ENCODE results near the gene PEAK1.
"Not testable (repeated sequence)": the region's sequence is repeated elsewhere in the genome, so short reads cannot be mapped to it uniquely, and the experiment has no call there.

The PEAK1 gene

GRCh38 chr15:77296773-77297337, 123.0 kb downstream of the PEAK1 start:
- no peak for DNase-seq

DNA sequence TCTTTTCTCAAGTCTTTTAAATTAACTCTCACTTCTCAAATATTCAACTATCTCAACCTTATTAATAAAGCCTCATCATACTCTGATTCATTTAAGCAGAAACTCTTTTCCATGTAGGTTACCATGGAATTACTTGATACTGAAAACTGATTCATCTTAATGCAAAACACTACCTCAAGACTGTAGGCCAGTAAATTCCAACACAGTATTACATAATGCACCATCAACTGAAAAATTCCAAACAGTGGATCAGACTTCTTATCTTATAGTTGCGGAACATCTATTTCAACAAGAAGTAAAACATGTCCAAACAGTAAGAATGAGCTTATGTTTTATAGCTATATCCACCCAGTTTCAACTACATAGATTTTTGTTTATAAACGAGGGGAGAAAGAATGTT, 124.5 kb downstream of the PEAK1 start:
- no peak for DNase-seq

- DNase-seq: no peak
These were observed 126.8 kb downstream of the PEAK1 start for GRCh38 chr15:77292969-77293558.

- no peak for DNase-seq
These were observed 128.8 kb downstream of the PEAK1 start for GRCh38 chr15:77291107-77291506.

DNA sequence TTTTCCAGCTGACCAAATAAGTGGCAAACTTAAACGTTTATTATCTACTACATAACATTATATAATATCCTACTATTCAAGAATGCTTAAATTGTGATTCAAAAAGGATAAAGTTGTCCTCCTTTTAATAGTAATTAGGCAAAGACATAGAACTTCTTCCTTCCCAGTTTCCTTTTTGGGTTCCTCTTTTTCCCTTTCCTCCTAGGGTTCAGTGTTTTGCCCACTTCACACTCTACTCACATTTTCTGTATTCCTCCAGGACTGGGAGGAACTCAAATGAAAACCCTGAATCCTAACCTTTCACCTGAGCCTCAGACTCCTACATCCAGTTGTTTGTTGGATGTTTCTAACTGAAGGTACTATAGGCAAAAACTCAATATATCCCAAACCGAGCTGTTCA, 132.5 kb downstream of the PEAK1 start:
- DNase-seq: no peak

- DNase-seq: no peak
These were observed 134.6 kb downstream of the PEAK1 start for GRCh38 chr15:77285057-77285997.

- DNase-seq: no peak
These were observed 137.6 kb downstream of the PEAK1 start for GRCh38 chr15:77282333-77282732.

- no peak for DNase-seq
These were observed 143.0 kb downstream of the PEAK1 start for GRCh38 chr15:77276943-77277342.

GRCh38 chr15:77276096-77276495, 143.8 kb downstream of the PEAK1 start:
- DNase-seq: no peak

GRCh38 chr15:77273136-77273535, 146.8 kb downstream of the PEAK1 start:
- DNase-seq: not testable (repeated sequence)

DNA sequence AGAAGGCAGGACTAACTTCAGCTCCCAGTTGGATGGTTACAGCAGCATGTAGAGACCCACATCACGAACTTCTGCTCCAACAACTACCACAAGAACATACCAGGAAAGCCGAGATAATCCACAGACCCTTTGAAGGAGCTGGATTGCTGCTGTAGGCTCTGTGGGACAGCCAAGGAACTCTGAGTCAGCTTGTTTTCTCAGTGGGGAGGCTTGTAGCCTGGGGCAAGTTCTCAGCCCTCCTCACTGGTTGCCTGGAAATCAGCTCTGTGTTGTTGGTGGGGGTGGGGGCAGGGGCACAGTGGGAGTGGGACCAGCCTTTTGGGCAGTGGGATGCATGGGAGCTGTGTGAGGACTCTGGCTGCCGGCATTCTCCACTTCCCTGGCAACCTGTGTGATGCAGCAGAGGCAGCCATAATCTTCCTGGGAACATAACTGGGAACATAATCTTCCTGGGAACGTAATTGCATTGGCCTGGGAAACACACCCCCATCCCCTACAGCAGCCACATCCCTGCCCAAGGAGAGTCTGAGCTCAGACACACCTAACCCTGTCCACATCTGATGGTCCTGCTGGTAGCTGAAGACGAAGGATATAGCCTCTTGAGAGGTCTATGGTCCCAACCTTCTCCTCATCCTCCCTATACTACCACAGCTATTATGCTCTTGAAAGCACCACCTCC, 153.1 kb downstream of the PEAK1 start:
- DNase-seq: no peak

DNA sequence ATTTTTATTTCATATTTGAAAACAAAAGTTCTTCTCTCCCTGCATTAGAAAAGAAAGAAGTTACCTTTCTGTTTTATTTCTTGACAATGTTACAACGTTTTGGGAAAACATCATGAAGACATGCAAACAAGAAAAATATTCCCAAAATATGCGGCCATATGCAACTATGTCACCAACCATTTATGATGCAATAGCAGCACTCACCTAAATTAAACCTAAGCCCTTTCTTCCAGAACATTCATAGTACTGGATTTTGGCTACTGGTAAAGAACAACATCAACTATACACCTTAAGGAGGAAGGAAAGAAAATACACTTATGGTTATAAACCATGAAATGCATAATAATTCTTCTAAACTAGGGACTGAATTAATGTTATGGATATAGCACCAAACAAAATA, 164.5 kb downstream of the PEAK1 start:
- no peak for DNase-seq

DNA sequence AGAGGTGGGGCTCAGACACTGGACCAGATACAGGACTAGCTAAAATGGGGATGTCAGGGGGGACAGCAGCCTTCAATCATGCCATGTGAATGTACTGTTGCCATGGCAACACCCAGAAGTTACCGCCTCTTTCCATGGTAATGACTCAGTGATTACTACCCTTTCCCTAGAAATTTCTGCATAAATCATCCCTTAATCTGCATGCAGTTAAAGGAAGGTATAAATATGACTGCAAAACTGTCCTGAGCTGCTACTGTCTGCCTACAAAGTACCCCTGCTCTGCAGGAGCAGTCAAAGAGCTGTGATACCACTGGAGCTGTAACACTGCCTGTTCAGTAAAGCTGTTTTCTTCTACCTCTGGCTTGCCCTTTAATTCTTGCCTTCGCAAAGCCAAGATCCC, 168.2 kb downstream of the PEAK1 start:
- no peak for DNase-seq

DNA sequence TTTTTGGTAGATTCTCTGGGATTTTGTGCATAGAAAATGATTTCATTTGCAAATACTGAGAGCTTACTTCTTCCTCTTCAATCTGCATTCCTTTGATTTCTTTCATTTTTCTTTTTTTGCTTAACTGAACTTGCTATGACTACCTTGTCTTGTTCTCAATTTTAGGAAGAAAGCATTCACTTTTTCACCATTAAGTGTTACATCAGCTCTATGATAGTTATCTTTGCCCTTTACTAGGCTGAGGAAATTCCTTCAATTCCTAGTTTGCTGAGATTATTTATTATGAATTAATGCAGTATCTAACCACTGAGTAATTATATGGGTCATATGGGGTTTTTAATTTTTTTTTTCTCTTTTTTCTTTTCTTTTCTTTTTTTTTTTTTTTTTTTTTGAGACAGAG, 172.8 kb downstream of the PEAK1 start:
- DNase-seq: no peak

GRCh38 chr15:77243716-77244401, 176.0 kb downstream of the PEAK1 start:
- no peak for DNase-seq

DNA sequence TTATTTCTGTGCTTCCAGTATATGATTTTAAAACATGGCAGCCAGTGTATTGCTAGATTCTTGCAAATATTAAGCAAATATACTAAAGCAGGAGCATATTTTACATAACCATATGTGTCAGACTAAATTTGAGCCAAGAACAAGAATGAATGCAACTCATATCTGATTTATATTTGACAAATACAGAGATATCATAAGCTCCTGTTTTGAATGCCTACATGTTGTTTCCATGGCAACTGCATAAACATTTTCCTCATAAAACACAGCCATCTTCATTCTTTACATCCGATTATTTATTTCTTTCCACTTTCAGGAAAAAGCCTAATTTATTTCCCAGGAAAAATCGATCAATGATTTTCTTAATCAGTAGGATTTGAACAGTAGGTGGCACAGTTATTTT, 176.8 kb downstream of the PEAK1 start:
- no peak for DNase-seq

GRCh38 chr15:77239882-77240608, 179.9 kb downstream of the PEAK1 start:
- DNase-seq: no peak

- no peak for DNase-seq
These were observed 184.3 kb downstream of the PEAK1 start for GRCh38 chr15:77235566-77235965.

- DNase-seq: no peak
These were observed 191.1 kb downstream of the PEAK1 start for GRCh38 chr15:77228828-77229227.

DNA sequence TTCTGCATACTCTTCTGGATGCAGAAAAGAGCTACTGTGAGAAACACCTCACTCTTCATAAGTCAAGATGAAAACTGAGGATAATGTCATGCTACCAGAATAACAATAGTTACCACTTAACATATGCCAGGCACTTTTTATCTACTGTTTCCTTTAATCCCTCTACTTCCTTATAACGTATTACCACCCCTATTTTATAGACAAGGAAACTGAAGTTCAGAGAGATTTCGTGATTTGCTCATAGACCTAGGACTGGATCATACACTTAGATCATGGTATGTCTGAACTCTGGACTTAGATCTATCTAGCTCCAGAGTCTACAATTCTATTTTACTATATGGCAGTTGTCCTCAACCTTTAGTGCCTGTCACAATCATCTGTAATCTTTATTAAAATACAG, 193.3 kb downstream of the PEAK1 start:
- no peak for DNase-seq

GRCh38 chr15:77225646-77226045, 194.3 kb downstream of the PEAK1 start:
- DNase-seq: no peak

DNA sequence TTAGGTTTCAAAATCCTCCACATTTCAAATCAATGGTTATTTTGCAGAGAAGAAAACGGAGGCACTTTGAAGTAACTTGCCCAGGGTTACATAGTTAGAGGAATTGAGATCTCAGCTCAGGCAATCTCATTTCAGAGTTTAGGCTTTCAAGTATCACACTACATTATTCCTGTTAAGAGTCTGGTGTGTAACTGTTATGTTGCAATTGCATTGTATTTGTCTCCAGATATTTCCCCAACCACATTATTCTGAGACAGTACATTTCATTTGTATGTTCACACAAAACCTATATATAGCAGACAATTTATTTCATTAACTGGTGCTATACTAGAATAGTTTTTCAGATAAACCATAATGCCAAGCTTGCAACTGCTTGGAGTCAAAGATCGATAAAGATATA, 194.8 kb downstream of the PEAK1 start:
- no peak for DNase-seq

Measured in activated CD4-positive, alpha-beta T cell treated with anti-CD3 and anti-CD28 coated beads, Interleukin-2, amount 50 U/mL, for 1 hour (primary cell).